Trophoblast cell (in vitro differentiated cells and primary cell): ENCODE data around the gene SP1.

Experiments
- DNase-seq, 2 donors: peaks; one replicate each; pipeline ENCODE4 v3.0.0-alpha.2; 2016
- H2AFZ ChIP-seq: 2 replicates; pipeline ENCODE4 v1.6.1; 2013; ENCODE audit warnings: low read length, moderate library complexity, mild to moderate bottlenecking; ENCODE audit not compliant: insufficient read depth, poor library complexity
- H2AK5ac ChIP-seq: 2 replicates; pipeline ENCODE4 v1.6.1; 2013; ENCODE audit warnings: mild to moderate bottlenecking, low read length
- H2BK120ac ChIP-seq: 2 replicates; pipeline ENCODE4 v1.6.1; 2013; ENCODE audit warnings: low read length, mild to moderate bottlenecking, moderate library complexity; ENCODE audit not compliant: insufficient read depth, poor library complexity
- H2BK12ac ChIP-seq: 2 replicates; pipeline ENCODE4 v1.6.1; 2013; ENCODE audit warnings: mild to moderate bottlenecking, low read length, moderate library complexity
- H2BK5ac ChIP-seq: 2 replicates; pipeline ENCODE4 v1.6.1; 2013; ENCODE audit warnings: low read length, low read depth, moderate library complexity, mild to moderate bottlenecking; ENCODE audit not compliant: poor library complexity
- H3K14ac ChIP-seq: 2 replicates; pipeline ENCODE4 v1.6.1; 2013; ENCODE audit warnings: mild to moderate bottlenecking, low read length
- H3K18ac ChIP-seq: 2 replicates; pipeline ENCODE4 v1.6.1; 2013; ENCODE audit warnings: mild to moderate bottlenecking, low read length
- H3K23ac ChIP-seq: 2 replicates; pipeline ENCODE4 v1.6.1; 2013; ENCODE audit warnings: low read length
- H3K27ac ChIP-seq: 2 replicates; pipeline ENCODE4 v1.5.1; 2013; ENCODE audit warnings: low read depth, mild to moderate bottlenecking, inconsistent platforms, low read length, moderate library complexity
- H3K27me3 ChIP-seq: 2 replicates; pipeline ENCODE4 v1.6.1; 2013; ENCODE audit warnings: inconsistent platforms, mild to moderate bottlenecking, low read length, moderate library complexity; ENCODE audit not compliant: insufficient read depth
- H3K36me3 ChIP-seq, 2 experiments: 1 replicate in 1 of 2; 2 replicates in 1 of 2; pipeline ENCODE4 v1.6.1; 2013; ENCODE audit warnings: low read length in 2 of 2, mild to moderate bottlenecking in 2 of 2, moderate library complexity in 1 of 2; ENCODE audit not compliant: insufficient read depth in 2 of 2, control insufficient read depth in 1 of 2
- H3K4ac ChIP-seq: 2 replicates; pipeline ENCODE4 v1.6.1; 2013; ENCODE audit warnings: low read depth, mild to moderate bottlenecking, low read length, moderate library complexity
- H3K4me1 ChIP-seq, 2 experiments: 1 replicate in 1 of 2; 2 replicates in 1 of 2; pipeline ENCODE4 v1.6.1; 2013; ENCODE audit warnings: low read length in 2 of 2, mild to moderate bottlenecking in 2 of 2, moderate library complexity in 1 of 2; ENCODE audit not compliant: insufficient read depth in 2 of 2, control insufficient read depth in 1 of 2
- H3K4me2 ChIP-seq: 2 replicates; pipeline ENCODE4 v1.6.1; 2013; ENCODE audit warnings: inconsistent platforms, mild to moderate bottlenecking, low read length, moderate library complexity
- H3K4me3 ChIP-seq: 2 replicates; pipeline ENCODE4 v1.5.1; 2013; ENCODE audit warnings: mild to moderate bottlenecking, low read depth, low read length, inconsistent platforms
- H3K79me1 ChIP-seq: one replicate; pipeline ENCODE4 v1.6.1; 2013; ENCODE audit warnings: low read length
- H3K79me2 ChIP-seq: 2 replicates; pipeline ENCODE4 v1.6.1; 2013; ENCODE audit warnings: low read length, mild to moderate bottlenecking; ENCODE audit not compliant: control insufficient read depth, insufficient read depth, poor library complexity
- H3K9ac ChIP-seq: 2 replicates; pipeline ENCODE4 v1.6.1; 2013; ENCODE audit warnings: mild to moderate bottlenecking, low read length
- H3K9me3 ChIP-seq: 2 replicates; pipeline ENCODE4 v1.6.1; 2013; ENCODE audit warnings: low read depth, mild to moderate bottlenecking, control low read depth, inconsistent platforms, low read length; ENCODE audit not compliant: insufficient read depth
- H4K12ac ChIP-seq: 2 replicates; pipeline ENCODE4 v1.6.1; 2013; ENCODE audit warnings: low read depth, mild to moderate bottlenecking, low read length, moderate library complexity
- H4K8ac ChIP-seq: 2 replicates; pipeline ENCODE4 v1.6.1; 2013; ENCODE audit warnings: low read depth, mild to moderate bottlenecking, low read length, moderate library complexity
- H4K91ac ChIP-seq: one replicate; pipeline ENCODE4 v1.6.1; 2013; ENCODE audit warnings: low read depth, mild to moderate bottlenecking, low read length, moderate library complexity
- WGBS: extraction: QIAGEN DNeasy Blood & Tissue Kit; methylation state at CpG from one replicate; pipeline ENCODE4 v1.1.7; 2013; ENCODE audit warnings: missing lambda C conversion rate; ENCODE audit not compliant: insufficient read length, insufficient coverage; ENCODE audit errors: extremely low coverage; 5-methylcytosine and 5-hydroxymethylcytosine counted together

Gene SP1

DNA sequence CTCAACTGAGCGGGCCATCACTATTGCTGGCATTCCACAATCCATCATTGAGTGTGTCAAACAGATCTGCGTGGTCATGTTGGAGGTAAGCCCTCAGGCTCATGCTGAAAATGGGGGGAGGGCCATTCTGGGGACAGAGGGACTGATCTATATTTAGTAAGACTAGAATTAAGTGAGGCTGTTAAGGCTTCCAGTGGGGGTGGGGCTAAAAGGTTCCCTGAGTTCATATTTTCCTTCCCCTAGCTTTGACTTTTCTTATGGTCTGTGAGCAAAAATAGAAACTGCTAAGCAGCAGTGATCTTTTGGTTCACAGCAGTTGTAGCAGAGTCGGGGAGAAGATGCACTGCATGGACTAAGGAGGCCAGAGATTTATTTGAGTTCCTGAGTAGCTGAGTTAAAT lies 81.1 kb downstream of the SP1 start:
- Histone ChIP-seq H3K79me1 (no peaks in the 10 kb centered on the region), H2BK120ac (no peak overlapping the region), H3K18ac (peak overlapping the region; percentile 9), H2BK5ac (no peak overlapping the region), H3K23ac (no peak overlapping the region), H4K8ac (no peak overlapping the region), H3K27ac (no peak overlapping the region), H3K4me1 (no peaks in the 10 kb centered on the region), H4K91ac (no peak overlapping the region), H3K4ac (peak overlapping the region; percentile 4), H4K12ac (no peak overlapping the region), H2BK12ac (no peak overlapping the region), H3K4me2 (no peak overlapping the region), H2AFZ (no peak overlapping the region), H3K9me3 (no peaks in the 10 kb centered on the region), H3K9ac (no peak overlapping the region), H3K79me2 (peaks cover 2% of the 10 kb centered on the region), H3K4me3 (no peak overlapping the region), H2AK5ac (no peak overlapping the region), H3K27me3 (no peaks in the 10 kb centered on the region), H3K14ac (no peak overlapping the region), H3K36me3 (peaks cover 52 to 81% of the 10 kb centered on the region in 2 experiments)
- no peak for DNase-seq
- WGBS, result no CpG with 5 or more reads among the region's 3 CpGs

DNA sequence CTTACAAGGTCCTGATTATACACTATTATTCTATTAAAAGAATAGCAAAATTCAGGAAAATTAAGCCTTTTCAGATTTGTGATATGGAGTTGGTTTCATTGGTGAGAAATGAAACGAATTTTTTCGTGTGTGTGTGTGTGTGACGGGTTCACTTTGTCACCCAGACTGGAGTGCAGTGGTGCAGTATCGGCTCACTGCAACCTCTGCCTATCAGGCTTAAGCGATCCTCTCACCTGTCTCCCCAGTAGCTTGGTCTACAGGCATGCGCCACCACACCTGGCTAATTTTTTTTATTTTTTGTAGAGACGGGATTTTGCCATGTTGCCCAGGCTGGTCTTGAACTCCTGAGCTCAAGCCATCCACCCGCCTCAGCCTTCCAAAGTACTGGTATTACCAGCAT lies 81.6 kb downstream of the SP1 start:
- H3K9ac ChIP-seq, result no peak overlapping the region
- no peak overlapping the region for H4K8ac ChIP-seq
- no peak for DNase-seq
- H3K23ac ChIP-seq, result no peak overlapping the region
- no peak overlapping the region for H2AK5ac ChIP-seq
- peaks cover 50 to 84% of the 10 kb centered on the region in 2 experiments for H3K36me3 ChIP-seq
- no peaks in the 10 kb centered on the region for H3K27me3 ChIP-seq
- no peak overlapping the region for H3K18ac ChIP-seq
- no peaks in the 10 kb centered on the region for H3K79me1 ChIP-seq
- no peak overlapping the region for H3K14ac ChIP-seq
- H3K4ac ChIP-seq, result no peak overlapping the region
- H3K79me2 ChIP-seq, result peaks cover 2% of the 10 kb centered on the region
- H4K12ac ChIP-seq, result no peak overlapping the region
- H3K4me1 ChIP-seq, result no peaks in the 10 kb centered on the region
- no peak overlapping the region for H2BK120ac ChIP-seq
- H3K4me2 ChIP-seq, result no peak overlapping the region
- H2BK12ac ChIP-seq, result no peak overlapping the region
- no peak overlapping the region for H3K27ac ChIP-seq
- no peak overlapping the region for H3K4me3 ChIP-seq
- H4K91ac ChIP-seq, result no peak overlapping the region
- no peak overlapping the region for H2BK5ac ChIP-seq
- H2AFZ ChIP-seq, result no peak overlapping the region
- WGBS, result 100% methylated on average over 2 of the region's 8 CpGs
- no peaks in the 10 kb centered on the region for H3K9me3 ChIP-seq

DNA sequence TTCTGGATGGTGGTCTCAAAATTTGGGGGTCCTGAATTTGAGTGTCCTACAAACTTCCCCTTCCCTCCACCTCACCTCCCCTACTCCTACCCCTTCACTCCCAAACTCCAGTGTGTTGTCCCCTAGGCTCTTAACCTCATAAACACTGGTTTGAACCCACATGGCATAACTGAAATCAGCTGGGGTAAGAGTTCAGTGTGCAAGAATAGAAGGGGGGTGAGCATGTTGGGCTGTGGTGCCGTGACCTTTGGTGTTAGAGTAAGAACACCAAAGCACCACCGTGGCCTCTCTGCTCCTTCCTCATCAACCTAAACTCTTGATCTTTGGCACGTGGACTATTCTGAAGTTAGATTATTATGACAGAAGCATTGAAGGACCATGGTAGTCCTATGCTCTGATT lies 83.0 kb downstream of the SP1 start:
- no peaks in the 10 kb centered on the region for H3K79me1 ChIP-seq
- H3K4ac ChIP-seq, result no peak overlapping the region
- H3K27me3 ChIP-seq, result no peaks in the 10 kb centered on the region
- DNase-seq, result no peak
- H4K12ac ChIP-seq, result no peak overlapping the region
- H4K8ac ChIP-seq, result no peak overlapping the region
- H3K18ac ChIP-seq, result peak overlapping the region; percentile 6
- H3K9ac ChIP-seq, result no peak overlapping the region
- no peak overlapping the region for H2AK5ac ChIP-seq
- no peak overlapping the region for H4K91ac ChIP-seq
- no peak overlapping the region for H3K23ac ChIP-seq
- H3K9me3 ChIP-seq, result no peaks in the 10 kb centered on the region
- no peak overlapping the region for H2BK5ac ChIP-seq
- H2BK120ac ChIP-seq, result no peak overlapping the region
- no peak overlapping the region for H3K4me2 ChIP-seq
- H3K79me2 ChIP-seq, result peaks cover 2% of the 10 kb centered on the region
- WGBS, result no CpG with 5 or more reads among the region's 3 CpGs
- H2BK12ac ChIP-seq, result no peak overlapping the region
- H3K4me1 ChIP-seq, result no peaks in the 10 kb centered on the region
- H3K14ac ChIP-seq, result no peak overlapping the region
- H2AFZ ChIP-seq, result no peak overlapping the region
- peaks cover 52 to 84% of the 10 kb centered on the region in 2 experiments for H3K36me3 ChIP-seq
- no peak overlapping the region for H3K4me3 ChIP-seq
- no peak overlapping the region for H3K27ac ChIP-seq

DNA sequence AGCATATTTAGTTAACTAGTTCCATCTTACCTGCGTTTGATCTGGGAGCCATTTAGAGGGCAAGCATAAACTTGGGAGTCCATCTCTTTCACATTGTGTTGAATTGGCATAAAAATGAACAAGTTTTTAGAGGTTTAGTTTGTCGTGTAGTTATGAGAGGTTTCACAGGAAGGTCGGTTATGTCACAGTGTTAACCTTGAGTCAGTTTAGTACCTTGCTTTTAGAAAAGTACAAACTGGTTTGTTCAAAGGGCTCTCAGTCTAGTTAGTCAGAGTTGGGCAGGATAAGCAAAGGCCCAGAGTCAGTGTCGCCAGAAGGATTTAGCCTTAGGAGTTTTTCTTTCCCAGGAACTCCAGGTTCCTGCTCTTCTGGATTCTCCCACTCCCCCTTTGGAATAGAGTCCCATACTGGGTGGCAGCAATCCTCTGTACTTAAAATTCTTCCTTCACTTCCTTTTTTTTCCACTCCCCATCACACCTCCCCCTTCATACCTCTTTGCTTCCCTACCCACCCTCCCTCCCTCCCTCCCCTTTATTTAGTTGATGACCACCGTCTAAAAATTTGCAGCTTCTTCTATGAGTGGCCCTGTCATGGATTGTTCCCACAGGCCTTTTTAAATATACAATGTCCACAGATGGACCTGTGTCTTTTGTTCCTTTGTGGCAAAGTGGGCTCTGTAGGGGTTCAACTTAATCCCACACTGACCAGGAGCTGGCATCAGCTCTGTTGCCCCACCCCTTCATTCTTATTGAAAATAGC lies 84.0 kb downstream of the SP1 start:
- DNase-seq, result no peak
- Histone ChIP-seq H3K4me1 (no peaks in the 10 kb centered on the region), H2BK120ac (no peak overlapping the region), H3K36me3 (peaks cover 47 to 85% of the 10 kb centered on the region in 2 experiments), H2BK12ac (no peak overlapping the region), H3K4me3 (no peak overlapping the region), H4K12ac (no peak overlapping the region), H4K91ac (no peak overlapping the region), H2BK5ac (no peak overlapping the region), H3K23ac (no peak overlapping the region), H2AK5ac (no peak overlapping the region), H3K9ac (no peak overlapping the region), H3K27me3 (no peaks in the 10 kb centered on the region), H3K79me1 (no peaks in the 10 kb centered on the region), H3K4me2 (no peak overlapping the region), H3K18ac (no peak overlapping the region), H2AFZ (no peak overlapping the region), H3K9me3 (no peaks in the 10 kb centered on the region), H3K27ac (no peak overlapping the region), H4K8ac (no peak overlapping the region), H3K4ac (peak overlapping the region; percentile 54), H3K14ac (no peak overlapping the region), H3K79me2 (peaks cover 2% of the 10 kb centered on the region)
- 100% methylated on average over 2 of the region's 5 CpGs for WGBS
